ENCODE results near the gene RANGRF.

Gene RANGRF

DNA sequence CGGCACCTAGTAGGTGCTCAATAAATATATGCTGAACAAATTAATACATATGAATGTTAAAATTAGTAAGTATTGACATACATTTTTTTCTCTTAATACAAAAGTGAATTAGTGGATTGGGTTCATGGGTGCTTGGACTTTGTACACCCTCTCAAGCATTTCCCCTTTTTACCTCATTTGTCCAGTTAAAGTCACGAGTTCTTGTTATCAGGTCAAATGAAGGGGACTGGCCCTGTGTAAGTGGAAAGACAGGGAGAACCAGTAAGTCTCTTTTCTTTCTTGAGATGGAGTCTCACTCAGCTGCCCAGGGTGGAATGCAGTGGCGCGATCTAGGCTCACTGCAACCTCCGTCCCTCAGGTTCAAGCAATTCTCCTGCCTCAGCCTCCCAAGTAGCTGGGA lies 13.7 kb upstream of the RANGRF start:
- no peak for DNase-seq

GRCh38 chr17:8275421-8276290 lies 12.8 kb upstream of the RANGRF start:
- no peak for DNase-seq

GRCh38 chr17:8277317-8277716 lies 11.2 kb upstream of the RANGRF start:
- no peak for DNase-seq

DNA sequence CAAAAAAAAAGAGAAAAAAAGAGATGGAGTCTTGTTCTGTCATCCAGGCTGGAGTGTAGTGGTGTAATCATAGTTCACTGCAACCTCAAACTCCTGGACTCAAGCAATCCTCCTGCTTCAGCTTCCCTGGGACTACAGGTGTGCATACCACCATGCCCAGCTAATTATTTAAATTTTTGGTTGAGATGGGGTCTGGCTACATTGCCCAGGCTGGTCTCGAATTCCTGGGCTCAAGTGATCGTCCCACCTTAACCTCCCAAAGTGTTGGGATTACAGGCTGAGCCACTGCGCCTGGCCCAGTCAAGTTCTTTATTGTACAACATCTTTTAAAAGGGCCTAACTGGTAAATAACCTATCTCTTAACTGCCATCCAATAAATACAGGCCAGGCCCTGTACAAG lies 6.1 kb upstream of the RANGRF start:
- no peak for DNase-seq

- no peak for DNase-seq
These were observed 5.1 kb upstream of the RANGRF start for GRCh38 chr17:8283356-8283755.

DNA sequence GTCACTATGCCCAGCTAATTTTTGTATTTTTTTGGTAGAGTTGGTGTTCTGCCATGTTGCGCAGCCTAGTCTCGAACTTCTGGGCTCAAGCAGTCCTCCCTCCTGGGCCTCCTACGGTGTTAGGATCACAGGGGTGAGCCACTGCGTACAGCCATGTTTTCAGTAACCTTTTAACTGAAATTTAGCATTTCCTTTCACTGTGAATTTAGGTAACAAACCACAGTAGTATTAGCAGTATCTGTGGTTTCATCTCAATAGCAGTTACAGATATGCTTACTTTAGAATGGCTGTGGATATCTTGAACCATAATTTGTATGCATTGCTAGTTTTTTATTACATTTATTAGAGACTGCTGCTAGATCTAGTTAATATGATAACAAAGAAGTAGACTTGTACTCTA lies 4.3 kb upstream of the RANGRF start:
- DNase-seq: no peak

GRCh38 chr17:8285270-8286181 lies 2.9 kb upstream of the RANGRF start:
- no peak for DNase-seq

DNA sequence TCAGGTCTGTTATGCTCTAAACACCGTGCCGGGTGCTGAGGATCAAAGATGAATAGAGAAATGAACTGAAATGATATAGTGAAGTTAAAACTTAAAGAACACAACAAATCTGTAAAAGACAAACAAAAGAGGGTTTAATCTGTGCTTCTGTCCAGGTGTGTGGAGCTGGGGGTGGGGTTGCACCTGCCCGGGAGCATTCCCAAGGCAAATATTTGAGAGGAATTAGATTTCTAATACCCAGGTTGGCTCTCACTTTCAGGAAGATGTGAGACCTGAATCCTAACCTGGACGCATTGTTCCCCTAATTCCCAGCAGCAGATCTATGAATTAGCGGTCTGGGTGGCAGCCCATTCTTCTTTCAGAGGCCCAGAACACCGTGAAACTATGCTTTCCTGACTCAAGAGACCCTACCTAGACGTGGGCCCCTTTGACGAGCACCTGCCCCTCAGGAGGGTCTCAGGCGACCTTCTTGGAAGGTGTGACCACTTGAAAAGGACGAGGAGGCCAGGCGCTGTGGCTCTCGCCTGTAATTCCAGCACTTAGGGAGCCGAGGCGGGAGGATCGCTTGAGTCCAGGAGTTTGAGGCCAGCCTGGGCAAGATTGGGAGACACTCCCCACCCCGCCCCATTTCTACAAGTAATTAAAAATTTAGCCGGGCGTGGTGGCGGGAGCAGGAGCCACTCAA lies 677 bp upstream of the RANGRF start:
- no peak for DNase-seq

GRCh38 chr17:8289103-8289397 lies 580 bp downstream of the RANGRF start:
- DNase-seq: no peak

DNA sequence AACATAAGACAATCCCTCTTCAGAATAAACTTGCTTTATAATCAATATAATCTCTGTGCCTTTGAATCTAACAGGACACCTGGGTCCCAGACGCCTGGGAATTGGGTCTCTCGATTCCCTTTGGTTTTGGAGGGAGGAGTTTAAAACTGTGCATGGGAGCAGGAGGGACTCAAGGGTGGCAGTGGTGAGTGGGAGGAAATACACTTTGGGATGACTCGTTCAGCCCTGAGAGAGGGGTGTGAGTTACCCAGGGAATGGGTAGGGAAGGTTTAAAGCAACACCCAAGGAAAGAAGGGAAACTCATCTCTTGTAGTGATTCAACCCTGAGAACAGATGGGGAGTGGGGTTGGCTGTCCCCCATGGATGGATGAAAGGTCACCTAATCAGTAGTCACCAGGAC lies 1.6 kb downstream of the RANGRF start:
- DNase-seq: no peak

DNA sequence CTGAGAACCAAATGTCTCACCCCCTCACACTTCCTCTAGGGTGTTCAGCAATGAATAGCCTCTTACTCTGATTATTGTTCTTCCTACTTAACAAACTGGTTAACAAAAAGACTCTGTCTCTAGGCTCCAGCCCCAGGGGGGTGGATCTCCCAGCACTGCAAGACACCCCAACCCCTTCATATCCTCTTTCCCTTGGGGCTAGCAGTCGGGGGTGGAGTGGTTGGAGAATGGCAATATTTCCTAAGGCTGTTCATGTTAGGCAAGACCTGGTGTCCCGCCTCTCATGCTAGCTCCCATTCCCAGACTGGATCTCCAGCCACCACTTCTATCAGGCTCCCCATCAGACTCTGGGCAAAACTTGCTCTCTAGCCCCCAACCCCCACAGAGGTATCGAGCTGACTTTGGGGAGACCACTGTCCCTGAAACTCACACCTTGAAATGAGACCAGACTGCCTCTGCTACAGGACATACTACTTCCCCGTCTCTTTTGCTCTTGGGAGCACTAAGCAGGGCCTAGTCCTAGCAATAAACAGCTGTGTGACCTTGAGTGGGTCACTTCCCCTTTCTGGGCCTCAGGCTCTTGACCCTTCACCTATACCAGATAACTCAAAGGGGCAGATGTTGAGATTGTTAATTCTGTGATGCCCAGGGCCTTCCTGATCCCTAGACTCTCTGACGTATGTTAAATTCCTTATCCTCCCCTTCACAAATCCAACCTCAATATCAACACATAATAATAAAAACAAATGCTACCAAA lies 4.3 kb downstream of the RANGRF start:
- DNase-seq: no peak

- no peak for DNase-seq
These were observed 5.9 kb downstream of the RANGRF start for GRCh38 chr17:8294361-8294760.

- no peak for DNase-seq
These were observed 6.4 kb downstream of the RANGRF start for GRCh38 chr17:8294814-8295316.

DNA sequence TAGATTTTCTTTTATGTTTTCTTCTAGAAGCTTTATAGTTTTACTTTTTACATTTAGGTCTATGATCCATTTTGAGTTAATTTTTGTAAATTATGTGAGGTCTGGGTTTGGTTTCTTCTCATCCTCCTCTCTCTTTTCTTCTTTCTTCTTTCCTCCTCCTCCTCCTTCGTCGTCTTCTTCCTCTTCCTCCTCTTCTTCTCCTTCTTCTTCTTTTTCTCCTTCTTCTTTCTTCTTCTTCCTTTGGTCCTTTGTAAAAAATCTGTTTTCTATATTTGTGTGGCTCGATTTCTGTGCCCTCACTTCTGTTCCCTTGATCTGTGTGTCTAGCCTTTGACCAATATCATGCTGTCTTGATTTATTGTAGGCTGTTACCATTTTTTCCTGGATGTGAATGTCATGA lies 11.8 kb downstream of the RANGRF start:
- DNase-seq: no peak

GRCh38 chr17:8300627-8301242 lies 12.3 kb downstream of the RANGRF start:
- DNase-seq: peak; percentile 34

DNA sequence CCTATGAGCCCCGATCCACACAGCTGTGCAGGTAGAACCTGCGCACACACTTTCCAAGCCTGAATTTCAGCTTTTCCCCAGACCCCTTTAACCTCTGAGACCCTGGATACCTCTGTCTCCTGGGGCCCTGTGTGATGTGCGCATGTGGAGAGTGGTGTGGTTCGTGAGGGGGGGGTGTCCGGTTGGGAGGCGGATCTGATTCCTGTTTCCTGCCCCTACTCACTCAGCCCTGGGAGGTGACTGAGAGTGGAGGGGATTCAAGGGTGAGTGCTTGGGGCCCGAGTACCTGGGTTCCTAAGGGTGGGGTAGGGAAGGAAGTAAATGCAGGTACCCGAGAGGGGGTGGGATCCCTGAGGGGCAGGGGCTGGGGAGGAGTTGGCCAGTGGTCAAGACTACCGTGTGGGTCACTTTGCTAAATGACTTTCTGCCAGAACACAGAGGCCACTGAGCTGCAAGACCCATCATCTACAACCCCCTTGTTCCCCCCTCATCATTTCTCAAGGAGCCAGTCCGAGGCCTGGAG lies 22.2 kb downstream of the RANGRF start:
- DNase-seq: no peak

DNA sequence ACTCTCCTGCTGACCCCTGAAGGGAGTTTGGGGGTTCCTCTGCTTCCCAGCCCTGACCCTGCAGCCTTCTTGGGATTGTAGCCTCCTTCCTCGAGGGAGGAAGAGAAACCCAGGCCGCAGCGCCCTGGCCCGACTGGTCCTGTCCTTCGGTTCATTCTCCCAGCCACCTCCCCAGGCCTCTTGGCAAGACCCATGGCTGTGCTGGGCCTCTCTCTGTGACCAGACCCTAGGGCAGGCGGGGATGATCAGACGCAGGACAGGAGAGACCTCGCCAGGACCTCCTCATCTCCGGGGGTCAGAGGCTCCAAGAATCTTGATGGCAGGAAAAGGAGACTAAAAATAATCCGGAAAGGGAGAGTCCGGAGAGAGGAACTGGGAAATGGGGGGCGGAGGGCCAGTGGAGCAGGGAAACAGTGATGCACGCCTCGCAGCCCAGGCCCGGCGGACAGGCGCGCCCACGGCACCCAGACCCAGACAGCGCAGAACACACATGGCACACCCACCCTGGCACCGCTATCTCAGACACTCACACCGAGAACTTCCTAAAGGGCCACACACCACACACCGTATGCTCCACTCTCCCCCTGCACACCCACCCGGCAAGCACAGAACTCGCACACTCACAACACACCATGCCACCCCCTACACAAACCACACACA lies 22.8 kb downstream of the RANGRF start:
- DNase-seq: no peak

GRCh38 chr17:8312251-8312650 lies 23.8 kb downstream of the RANGRF start:
- no peak for DNase-seq

- DNase-seq: no peak
These were observed 24.5 kb downstream of the RANGRF start for GRCh38 chr17:8312726-8313600.
